ENCODE measurements around the gene HAX1.
"Not testable (repeated sequence)": the region's sequence is repeated elsewhere in the genome, so short reads cannot be mapped to it uniquely, and the experiment has no call there.

Gene HAX1

DNA sequence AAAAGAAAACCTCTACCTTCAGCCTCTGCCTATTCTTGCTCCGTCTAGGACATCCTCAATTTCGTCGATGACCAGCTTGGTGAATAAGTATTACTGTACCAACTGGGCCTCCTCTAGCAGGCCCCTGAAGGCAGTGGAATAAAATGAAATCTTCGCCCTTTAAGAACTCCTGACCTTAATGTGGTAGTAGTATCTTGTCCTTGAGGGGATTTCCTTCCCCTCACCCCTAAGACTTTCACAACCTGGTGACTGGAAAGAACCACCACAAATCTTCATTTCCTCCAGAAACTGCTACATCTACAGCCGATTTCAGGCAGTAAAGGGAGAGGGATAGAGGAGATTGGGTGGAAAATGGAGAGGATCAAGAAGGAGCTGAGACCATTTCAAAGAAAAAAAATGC lies 1.6 kb upstream of the HAX1 start:
- Histone ChIP-seq H3K4me2 (ENCODE audit: low read depth, low read length) (no peak overlapping the region), H3K9me3 (replicated peaks; ENCODE audit: insufficient read depth, low read length) (no peaks in the 10 kb centered on the region), H3K9me2 (replicated peaks; ENCODE audit: insufficient read depth, low read length) (no peaks in the 10 kb centered on the region), H2AFZ (ENCODE audit: low read length) (no peak overlapping the region), H3F3A (ENCODE audit: insufficient read depth, low read length) (peaks cover 26% of the 10 kb centered on the region), H3K36me3 (replicated peaks; ENCODE audit: insufficient read depth, low read length) (0 out of 2 replicates have a peak, but pooled peaks cover 7% of the 10 kb centered on the region), H3K27ac (ENCODE audit: low read length) (peak overlapping the region; percentile 82), H3K4me3 (ENCODE audit: low read length) (no peak overlapping the region), H3K4me1 (ENCODE audit: low read length) (peaks cover 26% of the 10 kb centered on the region), H3K27me3 (replicated peaks; ENCODE audit: insufficient read depth, low read length) (no peaks in the 10 kb centered on the region), H3K9ac (ENCODE audit: low read length) (peak overlapping the region; percentile 0; the same call in 1 of the 2 replicates), H4K20me1 (ENCODE audit: insufficient read depth, low read length) (no peaks in the 10 kb centered on the region), H3K79me2 (ENCODE audit: low read length) (peaks cover 19% of the 10 kb centered on the region)
- peak; percentile 23 for DNase-seq
- TF ChIP-seq EZH2 (optimal IDR thresholded peaks at IDR 0.05; ENCODE audit: low read depth, low read length) (no peak), EZH2phosphoT487 (IDR thresholded peaks at IDR 0.05; ENCODE audit: low read length) (no peak)
- TF ChIP-seq, protein P1, sequence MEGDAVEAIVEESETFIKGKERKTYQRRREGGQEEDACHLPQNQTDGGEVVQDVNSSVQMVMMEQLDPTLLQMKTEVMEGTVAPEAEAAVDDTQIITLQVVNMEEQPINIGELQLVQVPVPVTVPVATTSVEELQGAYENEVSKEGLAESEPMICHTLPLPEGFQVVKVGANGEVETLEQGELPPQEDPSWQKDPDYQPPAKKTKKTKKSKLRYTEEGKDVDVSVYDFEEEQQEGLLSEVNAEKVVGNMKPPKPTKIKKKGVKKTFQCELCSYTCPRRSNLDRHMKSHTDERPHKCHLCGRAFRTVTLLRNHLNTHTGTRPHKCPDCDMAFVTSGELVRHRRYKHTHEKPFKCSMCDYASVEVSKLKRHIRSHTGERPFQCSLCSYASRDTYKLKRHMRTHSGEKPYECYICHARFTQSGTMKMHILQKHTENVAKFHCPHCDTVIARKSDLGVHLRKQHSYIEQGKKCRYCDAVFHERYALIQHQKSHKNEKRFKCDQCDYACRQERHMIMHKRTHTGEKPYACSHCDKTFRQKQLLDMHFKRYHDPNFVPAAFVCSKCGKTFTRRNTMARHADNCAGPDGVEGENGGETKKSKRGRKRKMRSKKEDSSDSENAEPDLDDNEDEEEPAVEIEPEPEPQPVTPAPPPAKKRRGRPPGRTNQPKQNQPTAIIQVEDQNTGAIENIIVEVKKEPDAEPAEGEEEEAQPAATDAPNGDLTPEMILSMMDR (IDR thresholded peaks at IDR 0.05; ENCODE audit: low read length), result no peak

DNA sequence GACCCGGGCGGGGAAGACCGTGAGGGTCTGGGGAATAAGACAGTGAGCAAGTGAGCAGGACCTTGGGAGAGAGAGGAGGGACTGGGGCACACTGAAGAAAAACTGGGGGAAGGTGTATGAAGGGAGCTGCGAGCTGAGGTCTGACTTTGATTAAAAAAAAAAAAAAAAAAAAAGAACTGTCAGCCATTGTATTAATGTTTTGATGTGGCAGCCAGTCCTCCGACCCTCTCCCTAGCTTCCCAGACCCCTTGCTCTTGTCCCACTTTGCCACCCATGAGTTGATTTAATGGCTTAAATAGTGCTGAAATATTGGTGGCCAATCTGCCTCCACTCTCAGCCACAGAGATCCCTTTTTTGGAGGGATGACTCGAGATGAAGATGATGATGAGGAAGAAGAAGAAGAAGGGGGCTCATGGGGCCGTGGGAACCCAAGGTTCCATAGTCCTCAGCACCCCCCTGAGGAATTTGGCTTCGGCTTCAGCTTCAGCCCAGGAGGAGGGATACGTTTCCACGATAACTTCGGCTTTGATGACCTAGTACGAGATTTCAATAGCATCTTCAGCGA lies 652 bp downstream of the HAX1 start:
- no peak for TF ChIP-seq EZH2 (optimal IDR thresholded peaks at IDR 0.05; ENCODE audit: low read depth, low read length)
- TF ChIP-seq, protein P1 (IDR thresholded peaks at IDR 0.05; ENCODE audit: low read length), result no peak
- TF ChIP-seq EZH2phosphoT487 (IDR thresholded peaks at IDR 0.05; ENCODE audit: low read length), result no peak
- peaks cover 26% of the 10 kb centered on the region for H3K4me1 ChIP-seq (ENCODE audit: low read length)
- H3K4me2 ChIP-seq (ENCODE audit: low read depth, low read length), result peak overlapping the region; percentile 86
- H3K9ac ChIP-seq (ENCODE audit: low read length), result peak overlapping the region; percentile 96
- peak overlapping the region; percentile 96 for H3K4me3 ChIP-seq (ENCODE audit: low read length)
- H3K27ac ChIP-seq (ENCODE audit: low read length), result peak overlapping the region; percentile 82
- H3F3A ChIP-seq (ENCODE audit: insufficient read depth, low read length), result peaks cover 26% of the 10 kb centered on the region
- no peaks in the 10 kb centered on the region for H3K9me2 ChIP-seq (replicated peaks; ENCODE audit: insufficient read depth, low read length)
- peaks cover 19% of the 10 kb centered on the region for H3K79me2 ChIP-seq (ENCODE audit: low read length)
- H4K20me1 ChIP-seq (ENCODE audit: insufficient read depth, low read length), result no peaks in the 10 kb centered on the region
- 0 out of 2 replicates have a peak, but pooled peaks cover 7% of the 10 kb centered on the region for H3K36me3 ChIP-seq (replicated peaks; ENCODE audit: insufficient read depth, low read length)
- no peaks in the 10 kb centered on the region for H3K9me3 ChIP-seq (replicated peaks; ENCODE audit: insufficient read depth, low read length)
- H3K27me3 ChIP-seq (replicated peaks; ENCODE audit: insufficient read depth, low read length), result no peaks in the 10 kb centered on the region
- DNase-seq, result no peak
- peak overlapping the region; percentile 81 for H2AFZ ChIP-seq (ENCODE audit: low read length)

DNA sequence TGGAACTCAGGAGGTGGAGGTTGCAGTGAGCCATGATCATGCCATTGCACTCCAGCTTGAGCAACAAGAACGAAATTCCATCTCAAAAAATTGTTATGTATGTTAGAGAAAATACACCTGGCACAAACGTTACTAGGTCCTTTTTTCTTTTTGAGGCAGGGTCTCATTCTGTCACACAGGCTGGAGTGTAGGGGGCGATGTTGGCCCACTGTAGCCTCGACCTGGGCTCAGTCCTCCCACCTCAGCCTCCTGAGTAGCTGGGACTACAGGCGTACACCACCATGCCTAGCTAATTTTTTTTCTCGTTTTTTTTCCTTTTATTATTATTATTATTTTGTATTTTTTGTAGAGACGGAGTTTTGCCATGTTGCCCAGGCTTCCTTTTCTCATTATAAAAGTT lies 4.4 kb downstream of the HAX1 start:
- Histone ChIP-seq H3K4me3 (ENCODE audit: low read length) (no peak overlapping the region), H3K9me2 (replicated peaks; ENCODE audit: insufficient read depth, low read length) (no peaks in the 10 kb centered on the region), H3K27me3 (replicated peaks; ENCODE audit: insufficient read depth, low read length) (no peaks in the 10 kb centered on the region), H3K9me3 (replicated peaks; ENCODE audit: insufficient read depth, low read length) (no peaks in the 10 kb centered on the region), H3K4me1 (ENCODE audit: low read length) (peaks cover 8% of the 10 kb centered on the region), H4K20me1 (ENCODE audit: insufficient read depth, low read length) (no peaks in the 10 kb centered on the region), H3K27ac (ENCODE audit: low read length) (no peak overlapping the region), H3F3A (ENCODE audit: insufficient read depth, low read length) (peaks cover 8% of the 10 kb centered on the region), H3K79me2 (ENCODE audit: low read length) (peaks cover 19% of the 10 kb centered on the region), H2AFZ (ENCODE audit: low read length) (no peak overlapping the region), H3K4me2 (ENCODE audit: low read depth, low read length) (no peak overlapping the region), H3K36me3 (replicated peaks; ENCODE audit: insufficient read depth, low read length) (0 out of 2 replicates have a peak, but pooled peaks cover 7% of the 10 kb centered on the region), H3K9ac (ENCODE audit: low read length) (no peak overlapping the region)
- TF ChIP-seq, protein P1 (IDR thresholded peaks at IDR 0.05; ENCODE audit: low read length), result peak; percentile 39
- TF ChIP-seq EZH2phosphoT487 (IDR thresholded peaks at IDR 0.05; ENCODE audit: low read length), result no peak
- no peak for DNase-seq

DNA sequence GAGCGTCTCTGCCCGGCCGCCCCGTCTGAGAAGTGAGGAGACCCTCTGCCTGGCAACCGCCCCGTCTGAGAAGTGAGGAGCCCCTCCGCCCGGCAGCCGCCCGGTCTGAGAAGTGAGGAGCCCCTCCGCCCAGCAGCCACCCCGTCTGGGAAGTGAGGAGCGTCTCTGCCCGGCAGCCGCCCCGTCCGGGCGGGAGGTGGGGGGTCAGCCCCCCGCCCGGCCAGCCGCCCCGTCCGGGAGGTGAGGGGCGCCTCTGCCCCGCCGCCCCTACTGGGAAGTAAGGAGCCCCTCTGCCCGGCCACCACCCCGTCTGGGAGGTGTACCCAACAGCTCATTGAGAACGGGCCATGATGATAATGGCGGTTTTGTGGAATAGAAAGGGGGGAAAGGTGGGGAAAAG lies 15.2 kb downstream of the HAX1 start:
- H3F3A ChIP-seq (ENCODE audit: insufficient read depth, low read length); H3K27ac ChIP-seq (ENCODE audit: low read length); H3K9ac ChIP-seq (ENCODE audit: low read length); H3K79me2 ChIP-seq (ENCODE audit: low read length); H3K4me3 ChIP-seq (ENCODE audit: low read length); H3K9me2 ChIP-seq (replicated peaks; ENCODE audit: insufficient read depth, low read length); H3K4me2 ChIP-seq (ENCODE audit: low read depth, low read length); H2AFZ ChIP-seq (ENCODE audit: low read length); H3K36me3 ChIP-seq (replicated peaks; ENCODE audit: insufficient read depth, low read length); H3K9me3 ChIP-seq (replicated peaks; ENCODE audit: insufficient read depth, low read length); H3K4me1 ChIP-seq (ENCODE audit: low read length); DNase-seq; H4K20me1 ChIP-seq (ENCODE audit: insufficient read depth, low read length); H3K27me3 ChIP-seq (replicated peaks; ENCODE audit: insufficient read depth, low read length): not testable (repeated sequence)

Measured in MM.1S (cell line).